Uterus (tissue), 2 donors: Measurements from ENCODE around the gene SMAD5.

ENCODE experiments used
- POLR2A ChIP-seq, 2 donors: fragments of 450-650 bp; IDR thresholded peaks; one replicate each; pipeline ENCODE4 v1.6.1; 2016; ENCODE audit warnings: antibody characterized with exemption in 2 of 2, mild to moderate bottlenecking in 1 of 2, moderate library complexity in 1 of 2
- TF ChIP-seq, protein P1 (sequence below), 4 experiments: fragments of 200-600 bp in 2 of 4; fragments of 450-650 bp in 2 of 4; sonication (generic) in 2 of 4; IDR thresholded peaks; one replicate each; pipeline ENCODE4 v1.5.1; 2016 to 2019; ENCODE audit warnings: antibody characterized with exemption in 4 of 4, mild to moderate bottlenecking in 2 of 4, moderate library complexity in 1 of 4

DNA sequence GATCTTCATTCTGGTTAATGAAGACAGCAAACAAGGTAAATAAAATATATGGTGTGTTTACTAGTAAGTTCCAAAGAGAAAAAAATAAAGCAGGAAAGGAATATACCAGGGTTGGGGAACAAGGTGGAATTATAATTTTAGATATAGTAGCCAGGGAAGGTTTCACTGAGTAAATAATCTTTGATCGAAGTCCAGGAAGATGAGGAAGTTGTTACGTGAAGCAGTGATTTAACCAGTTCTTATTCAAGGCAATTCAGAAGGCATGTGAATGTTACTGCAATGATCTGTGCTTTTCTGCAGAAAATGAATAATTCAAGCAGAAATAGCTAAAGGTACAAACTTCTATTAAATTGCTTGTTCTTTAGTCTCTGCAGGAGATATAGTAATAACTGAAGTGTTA, 54.2 kb downstream of the SMAD5 start:
- TF ChIP-seq, protein P1, sequence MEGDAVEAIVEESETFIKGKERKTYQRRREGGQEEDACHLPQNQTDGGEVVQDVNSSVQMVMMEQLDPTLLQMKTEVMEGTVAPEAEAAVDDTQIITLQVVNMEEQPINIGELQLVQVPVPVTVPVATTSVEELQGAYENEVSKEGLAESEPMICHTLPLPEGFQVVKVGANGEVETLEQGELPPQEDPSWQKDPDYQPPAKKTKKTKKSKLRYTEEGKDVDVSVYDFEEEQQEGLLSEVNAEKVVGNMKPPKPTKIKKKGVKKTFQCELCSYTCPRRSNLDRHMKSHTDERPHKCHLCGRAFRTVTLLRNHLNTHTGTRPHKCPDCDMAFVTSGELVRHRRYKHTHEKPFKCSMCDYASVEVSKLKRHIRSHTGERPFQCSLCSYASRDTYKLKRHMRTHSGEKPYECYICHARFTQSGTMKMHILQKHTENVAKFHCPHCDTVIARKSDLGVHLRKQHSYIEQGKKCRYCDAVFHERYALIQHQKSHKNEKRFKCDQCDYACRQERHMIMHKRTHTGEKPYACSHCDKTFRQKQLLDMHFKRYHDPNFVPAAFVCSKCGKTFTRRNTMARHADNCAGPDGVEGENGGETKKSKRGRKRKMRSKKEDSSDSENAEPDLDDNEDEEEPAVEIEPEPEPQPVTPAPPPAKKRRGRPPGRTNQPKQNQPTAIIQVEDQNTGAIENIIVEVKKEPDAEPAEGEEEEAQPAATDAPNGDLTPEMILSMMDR (IDR thresholded peaks at IDR 0.05), result no peak
- TF ChIP-seq POLR2A (IDR thresholded peaks at IDR 0.05), result no peak
